HEK293 (cell line): ENCODE data around the gene TMEM272.

Source experiments
- CTCF ChIP-seq: fragments of 450-650 bp; formaldehyde crosslinking; IDR thresholded peaks from 2 replicates; pipeline ENCODE4 v1.5.1; 2016; ENCODE audit warnings: missing biosample characterization, missing genetic modification characterization
- INSM2 ChIP-seq: fragments of 450-650 bp; formaldehyde crosslinking; IDR thresholded peaks from 2 replicates; pipeline ENCODE4 v1.5.1; 2016; ENCODE audit warnings: missing biosample characterization, missing genetic modification characterization
- ZBTB26 ChIP-seq: fragments of 450-650 bp; formaldehyde crosslinking; optimal IDR thresholded peaks from 2 replicates; pipeline ENCODE3; 2016; ENCODE audit warnings: missing biosample characterization, mild to moderate bottlenecking, missing genetic modification characterization
- ZNF302 ChIP-seq: fragments of 450-650 bp; formaldehyde crosslinking; IDR thresholded peaks from 2 replicates; pipeline ENCODE4 v1.5.1; 2016; ENCODE audit warnings: missing biosample characterization, missing genetic modification characterization, low read depth
- ZNF48 ChIP-seq: fragments of 450-650 bp; formaldehyde crosslinking; IDR thresholded peaks from 2 replicates; pipeline ENCODE4 v1.5.1; 2016; ENCODE audit warnings: missing biosample characterization, missing genetic modification characterization
- ZSCAN5A ChIP-seq: fragments of 450-650 bp; formaldehyde crosslinking; IDR thresholded peaks from 2 replicates; pipeline ENCODE4 v1.5.1; 2016; ENCODE audit warnings: missing biosample characterization, missing genetic modification characterization

- no peak for TF ChIP-seq INSM2 (tag by site-specific recombination)
- TF ChIP-seq CTCF = no peak
- TF ChIP-seq ZBTB26 (tag by site-specific recombination) = no peak
- TF ChIP-seq ZNF302 (tag by site-specific recombination) = no peak
- no peak for TF ChIP-seq ZSCAN5A
- no peak for TF ChIP-seq ZNF48 (tag by site-specific recombination)
These were observed 17.7 kb downstream of the TMEM272 start for GRCh38 chr13:51827254-51827653.
